Measurements from ENCODE around the gene AGAP1.

AGAP1 gene

GRCh38 chr2:235674812-235675211 lies 181.0 kb downstream of the AGAP1 start:
- no peaks in the 10 kb centered on the region for H4K20me1 ChIP-seq (ENCODE audit: control insufficient read depth, insufficient read depth, low read depth, low read length)
- no peak overlapping the region for H3K4me3 ChIP-seq (ENCODE audit: low read length)
- no peak overlapping the region for H3K4me2 ChIP-seq (ENCODE audit: low read length)
- H3K79me2 ChIP-seq (ENCODE audit: control insufficient read depth, low read length), result no peaks in the 10 kb centered on the region
- H3K9me2 ChIP-seq (replicated peaks; ENCODE audit: control insufficient read depth, low read length), result no peaks in the 10 kb centered on the region
- no peak overlapping the region for H3K27ac ChIP-seq (ENCODE audit: low read depth, low read length)
- no peaks in the 10 kb centered on the region for H3K4me1 ChIP-seq (ENCODE audit: control insufficient read depth, low read length)
- H3K36me3 ChIP-seq (ENCODE audit: control insufficient read depth, low read length), result no peaks in the 10 kb centered on the region
- no peaks in the 10 kb centered on the region for H3K9me3 ChIP-seq (ENCODE audit: control insufficient read depth, insufficient read depth, low read length)
- H3F3A ChIP-seq (ENCODE audit: control insufficient read depth, insufficient read depth), result no peaks in the 10 kb centered on the region
- TF ChIP-seq CTCF (IDR thresholded peaks at IDR 0.05; ENCODE audit: low read depth, low read length, poor library complexity, severe bottlenecking), result no peak
- no peak for TF ChIP-seq EZH2phosphoT487 (IDR thresholded peaks at IDR 0.05; ENCODE audit: borderline replicate concordance, low read length)
- no peaks in the 10 kb centered on the region for H3K27me3 ChIP-seq (ENCODE audit: control insufficient read depth, low read length)

- H3K4me3 ChIP-seq (ENCODE audit: low read length), result no peak overlapping the region
- H3K4me1 ChIP-seq (ENCODE audit: control insufficient read depth, low read length), result no peaks in the 10 kb centered on the region
- H3K9me3 ChIP-seq (ENCODE audit: control insufficient read depth, insufficient read depth, low read length), result no peaks in the 10 kb centered on the region
- no peak overlapping the region for H3K4me2 ChIP-seq (ENCODE audit: low read length)
- H4K20me1 ChIP-seq (ENCODE audit: control insufficient read depth, insufficient read depth, low read depth, low read length), result no peaks in the 10 kb centered on the region
- H3K9me2 ChIP-seq (replicated peaks; ENCODE audit: control insufficient read depth, low read length), result no peaks in the 10 kb centered on the region
- no peaks in the 10 kb centered on the region for H3K27me3 ChIP-seq (ENCODE audit: control insufficient read depth, low read length)
- H3F3A ChIP-seq (ENCODE audit: control insufficient read depth, insufficient read depth), result no peaks in the 10 kb centered on the region
- H3K79me2 ChIP-seq (ENCODE audit: control insufficient read depth, low read length), result no peaks in the 10 kb centered on the region
- TF ChIP-seq CTCF (IDR thresholded peaks at IDR 0.05; ENCODE audit: low read depth, low read length, poor library complexity, severe bottlenecking), result no peak
- no peak for TF ChIP-seq EZH2phosphoT487 (IDR thresholded peaks at IDR 0.05; ENCODE audit: borderline replicate concordance, low read length)
- H3K27ac ChIP-seq (ENCODE audit: low read depth, low read length), result no peak overlapping the region
- no peaks in the 10 kb centered on the region for H3K36me3 ChIP-seq (ENCODE audit: control insufficient read depth, low read length)
These were observed 182.1 kb downstream of the AGAP1 start for GRCh38 chr2:235675678-235676535.

GRCh38 chr2:235676536-235676799 lies 182.6 kb downstream of the AGAP1 start:
- no peak overlapping the region for H3K4me2 ChIP-seq (ENCODE audit: low read length)
- no peaks in the 10 kb centered on the region for H3F3A ChIP-seq (ENCODE audit: control insufficient read depth, insufficient read depth)
- TF ChIP-seq EZH2phosphoT487 (IDR thresholded peaks at IDR 0.05; ENCODE audit: borderline replicate concordance, low read length) (no peak), CTCF (IDR thresholded peaks at IDR 0.05; ENCODE audit: low read depth, low read length, poor library complexity, severe bottlenecking) (no peak)
- no peaks in the 10 kb centered on the region for H3K4me1 ChIP-seq (ENCODE audit: control insufficient read depth, low read length)
- H3K9me2 ChIP-seq (replicated peaks; ENCODE audit: control insufficient read depth, low read length), result no peaks in the 10 kb centered on the region
- no peak overlapping the region for H3K27ac ChIP-seq (ENCODE audit: low read depth, low read length)
- no peaks in the 10 kb centered on the region for H3K9me3 ChIP-seq (ENCODE audit: control insufficient read depth, insufficient read depth, low read length)
- H3K4me3 ChIP-seq (ENCODE audit: low read length), result no peak overlapping the region
- no peaks in the 10 kb centered on the region for H3K79me2 ChIP-seq (ENCODE audit: control insufficient read depth, low read length)
- no peaks in the 10 kb centered on the region for H3K36me3 ChIP-seq (ENCODE audit: control insufficient read depth, low read length)
- no peaks in the 10 kb centered on the region for H4K20me1 ChIP-seq (ENCODE audit: control insufficient read depth, insufficient read depth, low read depth, low read length)
- no peaks in the 10 kb centered on the region for H3K27me3 ChIP-seq (ENCODE audit: control insufficient read depth, low read length)

Measured in DOHH2 (cell line).